VCaP (cell line): ENCODE results near the gene FAM219A.
"Not testable (repeated sequence)": the region's sequence is repeated elsewhere in the genome, so short reads cannot be mapped to it uniquely, and the experiment has no call there.

Experiments
- H3K27ac ChIP-seq: fragments of 450-650 bp; 2 replicates; pipeline ENCODE4 v1.5.1; 2017
- CTCF ChIP-seq: fragments of 450-650 bp; conservative IDR thresholded peaks from 2 replicates; pipeline ENCODE4 v1.5.1; 2017; ENCODE audit warnings: mild to moderate bottlenecking, moderate library complexity

FAM219A gene

GRCh38 chr9:34374339-34374738, 84.0 kb downstream of the FAM219A start:
- H3K27ac ChIP-seq = peak overlapping the region; percentile 69; the same call in 1 of the 2 replicates
- TF ChIP-seq CTCF = no peak

- TF ChIP-seq CTCF = no peak
Observed at GRCh38 chr9:34373749-34374148, 84.6 kb downstream of the FAM219A start.

GRCh38 chr9:34372467-34373011, 85.8 kb downstream of the FAM219A start:
- H3K27ac ChIP-seq = no peak overlapping the region
- no peak for TF ChIP-seq CTCF

More at GRCh38 chr9:34373749-34374148, 84.6 kb downstream of the FAM219A start:
- no peak overlapping the region for H3K27ac ChIP-seq

GRCh38 chr9:34371886-34372466, 86.4 kb downstream of the FAM219A start:
- no peak for TF ChIP-seq CTCF
- no peak overlapping the region for H3K27ac ChIP-seq

- no peak for TF ChIP-seq CTCF
- H3K27ac ChIP-seq = no peak overlapping the region
Observed at GRCh38 chr9:34370970-34371880, 87.1 kb downstream of the FAM219A start.

GRCh38 chr9:34370335-34370969, 87.9 kb downstream of the FAM219A start:
- no peak for TF ChIP-seq CTCF

GRCh38 chr9:34369636-34370035, 88.7 kb downstream of the FAM219A start:
- no peak overlapping the region for H3K27ac ChIP-seq
- TF ChIP-seq CTCF = no peak

More at GRCh38 chr9:34370335-34370969, 87.9 kb downstream of the FAM219A start:
- no peak overlapping the region for H3K27ac ChIP-seq

- not testable (repeated sequence) for H3K27ac ChIP-seq
Observed at GRCh38 chr9:34368796-34369195, 89.6 kb downstream of the FAM219A start.

GRCh38 chr9:34367751-34368410, 90.5 kb downstream of the FAM219A start:
- not testable (repeated sequence) for H3K27ac ChIP-seq
